ENCODE results near the gene NPTX2.
"Not testable (repeated sequence)": the region's sequence is repeated elsewhere in the genome, so short reads cannot be mapped to it uniquely, and the experiment has no call there.

NPTX2 gene, protein sequence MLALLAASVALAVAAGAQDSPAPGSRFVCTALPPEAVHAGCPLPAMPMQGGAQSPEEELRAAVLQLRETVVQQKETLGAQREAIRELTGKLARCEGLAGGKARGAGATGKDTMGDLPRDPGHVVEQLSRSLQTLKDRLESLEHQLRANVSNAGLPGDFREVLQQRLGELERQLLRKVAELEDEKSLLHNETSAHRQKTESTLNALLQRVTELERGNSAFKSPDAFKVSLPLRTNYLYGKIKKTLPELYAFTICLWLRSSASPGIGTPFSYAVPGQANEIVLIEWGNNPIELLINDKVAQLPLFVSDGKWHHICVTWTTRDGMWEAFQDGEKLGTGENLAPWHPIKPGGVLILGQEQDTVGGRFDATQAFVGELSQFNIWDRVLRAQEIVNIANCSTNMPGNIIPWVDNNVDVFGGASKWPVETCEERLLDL

DNA sequence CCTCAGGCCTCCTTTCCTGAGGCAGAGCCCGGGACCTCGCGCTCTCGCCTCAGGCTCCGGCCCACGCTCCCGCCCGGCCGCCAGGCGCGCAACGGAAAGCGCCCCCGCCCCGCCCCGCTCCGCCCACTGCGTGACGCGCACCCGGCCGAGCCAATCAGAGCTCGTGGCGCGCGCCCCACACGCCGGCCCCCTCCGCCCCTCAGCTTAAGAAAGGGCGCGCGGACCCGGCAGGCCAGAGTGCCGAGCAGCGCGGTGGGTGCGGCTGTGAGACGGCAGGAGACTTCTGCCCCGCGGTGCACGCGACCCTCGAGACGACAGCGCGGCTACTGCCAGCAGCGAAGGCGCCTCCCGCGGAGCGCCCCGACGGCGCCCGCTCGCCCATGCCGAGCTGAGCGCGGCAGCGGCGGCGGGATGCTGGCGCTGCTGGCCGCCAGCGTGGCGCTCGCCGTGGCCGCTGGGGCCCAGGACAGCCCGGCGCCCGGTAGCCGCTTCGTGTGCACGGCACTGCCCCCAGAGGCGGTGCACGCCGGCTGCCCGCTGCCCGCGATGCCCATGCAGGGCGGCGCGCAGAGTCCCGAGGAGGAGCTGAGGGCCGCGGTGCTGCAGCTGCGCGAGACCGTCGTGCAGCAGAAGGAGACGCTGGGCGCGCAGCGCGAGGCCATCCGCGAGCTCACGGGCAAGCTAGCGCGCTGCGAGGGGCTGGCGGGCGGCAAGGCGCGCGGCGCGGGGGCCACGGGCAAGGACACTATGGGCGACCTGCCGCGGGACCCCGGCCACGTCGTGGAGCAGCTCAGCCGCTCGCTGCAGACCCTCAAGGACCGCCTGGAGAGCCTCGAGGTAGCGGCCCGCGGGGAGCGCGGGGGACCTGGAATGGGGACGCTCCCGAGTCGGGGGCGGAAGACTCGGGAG lies at the start of gene NPTX2:
TSS of gene NPTX2 (plus strand) at position 235 of the 909 bp plus-strand sequence. CDS start at position 412, 177 bp downstream.
- no peak for DNase-seq (ENCODE audit: low read depth)

- DNase-seq (ENCODE audit: low read depth): no peak
Observed at GRCh38 chr7:98567991-98568390, 49.1 kb upstream of the NPTX2 start.

- no peak for DNase-seq (ENCODE audit: low read depth)
Observed at GRCh38 chr7:98568891-98569290, 48.2 kb upstream of the NPTX2 start.

GRCh38 chr7:98569691-98570337 lies 47.3 kb upstream of the NPTX2 start:
- no peak for DNase-seq (ENCODE audit: low read depth)

DNA sequence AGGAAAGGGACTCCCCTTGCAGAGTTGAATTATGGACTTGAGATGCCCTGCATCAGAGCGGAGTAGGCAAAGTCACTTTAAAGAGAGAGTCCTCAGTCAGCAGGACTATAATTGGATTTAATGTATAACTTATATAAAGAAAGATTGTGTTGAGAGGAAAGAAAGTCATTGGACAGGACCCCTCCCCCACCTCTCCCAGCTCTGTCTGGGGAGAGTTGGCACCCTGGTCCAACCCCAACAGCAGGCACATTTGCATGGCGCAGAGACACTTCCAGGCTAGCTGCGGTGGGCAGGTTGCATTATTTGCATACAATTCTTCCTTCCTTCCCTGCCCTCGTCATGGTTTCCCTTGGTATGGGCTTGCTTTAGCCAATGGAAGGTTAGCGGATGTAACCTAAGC lies 46.1 kb upstream of the NPTX2 start:
- DNase-seq (ENCODE audit: low read depth): no peak

- DNase-seq (ENCODE audit: low read depth): no peak
Observed at GRCh38 chr7:98571986-98572385, 45.1 kb upstream of the NPTX2 start.

DNA sequence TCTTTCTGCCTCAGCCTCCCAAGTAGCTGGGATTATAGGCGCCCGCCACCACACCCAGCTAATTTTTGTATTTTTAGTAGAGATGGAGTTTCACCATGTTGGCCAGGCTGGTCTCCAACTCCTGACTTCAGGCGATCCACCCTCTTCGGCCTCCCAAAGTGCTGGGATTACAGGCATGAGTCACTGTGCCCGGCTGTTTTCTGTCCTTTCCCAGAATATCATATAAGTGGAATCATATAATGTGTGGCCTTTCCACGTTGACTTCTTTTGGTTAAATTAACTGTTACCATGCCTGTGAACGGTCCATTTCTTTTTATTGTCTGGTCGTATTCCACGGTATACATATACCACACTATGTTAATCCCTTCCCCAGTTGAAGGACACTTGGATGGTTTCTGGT lies 44.4 kb upstream of the NPTX2 start:
- not testable (repeated sequence) for DNase-seq (ENCODE audit: low read depth)

GRCh38 chr7:98573816-98574215 lies 43.3 kb upstream of the NPTX2 start:
- DNase-seq (ENCODE audit: low read depth): no peak

GRCh38 chr7:98575878-98576277 lies 41.2 kb upstream of the NPTX2 start:
- no peak for DNase-seq (ENCODE audit: low read depth)

DNA sequence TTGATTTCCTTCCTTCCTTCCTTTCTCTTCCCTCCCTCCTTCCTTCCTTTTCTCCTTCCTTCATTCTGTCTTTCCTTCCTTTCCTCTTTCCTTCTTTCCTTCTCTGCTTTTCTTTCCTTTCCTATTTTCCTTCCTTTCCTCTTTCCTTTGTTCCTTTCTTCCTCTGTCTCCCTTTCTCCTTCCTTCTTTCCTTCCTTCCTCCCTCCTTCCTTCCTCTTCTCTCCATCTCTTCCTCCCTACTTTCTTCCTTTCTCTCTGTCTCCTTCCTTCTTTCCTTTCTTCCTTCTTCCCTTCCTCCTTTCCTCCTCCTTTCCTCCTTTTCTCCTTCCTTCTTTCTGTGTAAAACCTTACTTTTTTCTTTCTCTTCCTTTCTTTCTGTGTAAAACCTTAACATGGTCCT lies 32.3 kb upstream of the NPTX2 start:
- DNase-seq (ENCODE audit: low read depth): no peak

DNA sequence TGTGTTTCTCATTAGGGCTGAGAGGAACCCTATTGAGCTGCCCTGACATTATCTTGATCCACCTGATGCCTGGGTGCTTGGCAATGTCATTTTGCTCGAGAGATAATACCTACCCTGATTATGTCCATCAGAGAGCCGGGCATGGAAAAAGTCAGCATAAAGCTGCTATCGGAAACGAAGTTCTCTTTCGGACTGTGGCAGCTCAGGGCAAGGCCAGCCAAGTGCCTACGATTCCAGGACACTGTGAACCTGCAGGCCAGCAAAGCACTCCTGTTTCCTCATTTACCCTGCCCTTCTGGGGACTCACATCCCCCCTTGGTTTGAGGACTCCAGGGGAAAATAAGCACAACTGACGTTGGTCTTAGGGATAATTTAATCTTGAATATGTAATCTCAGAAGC lies 25.2 kb upstream of the NPTX2 start:
- DNase-seq (ENCODE audit: low read depth): no peak

DNA sequence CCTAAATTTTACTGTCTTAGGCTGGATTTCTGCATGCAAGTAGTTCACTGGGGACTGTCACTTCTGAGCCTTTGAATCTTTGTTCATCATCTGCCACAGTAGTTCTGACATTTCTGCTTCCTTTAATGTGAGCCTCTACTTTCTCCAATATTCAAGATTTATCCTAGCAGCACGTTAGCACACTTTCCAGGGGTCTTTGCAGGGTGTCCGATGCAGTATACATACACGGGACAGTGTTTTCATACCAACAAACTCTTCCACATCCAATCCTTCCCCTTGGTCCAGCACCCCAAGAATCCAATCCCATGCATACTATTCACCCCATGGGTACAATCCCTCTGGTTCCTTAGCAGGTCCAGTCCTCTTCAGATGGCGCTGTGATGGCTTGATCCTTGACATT lies 22.7 kb upstream of the NPTX2 start:
- no peak for DNase-seq (ENCODE audit: low read depth)

DNA sequence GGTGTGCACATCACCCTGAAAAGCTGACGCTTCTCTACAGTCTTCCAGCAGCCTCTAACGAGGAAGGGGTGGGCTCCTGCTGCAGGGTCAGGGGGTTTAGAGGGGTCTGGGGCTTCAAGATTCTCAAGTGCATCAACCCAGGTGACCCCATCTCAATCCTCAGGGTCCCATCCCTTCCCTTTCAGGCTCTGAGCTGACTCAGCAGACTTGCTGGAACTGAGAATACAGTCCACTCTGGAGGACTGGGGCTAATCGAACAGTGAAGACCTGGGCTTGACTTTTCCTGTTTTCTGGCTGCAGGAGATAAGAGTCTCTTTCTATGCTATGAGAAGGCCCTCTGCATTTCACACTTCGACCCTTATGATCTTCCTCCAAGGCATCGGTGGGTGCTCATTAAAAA lies 22.3 kb upstream of the NPTX2 start:
- no peak for DNase-seq (ENCODE audit: low read depth)

GRCh38 chr7:98598846-98599615 lies 18.1 kb upstream of the NPTX2 start:
- DNase-seq (ENCODE audit: low read depth): no peak

- DNase-seq (ENCODE audit: low read depth): no peak
Observed at GRCh38 chr7:98599886-98600285, 17.2 kb upstream of the NPTX2 start.

DNA sequence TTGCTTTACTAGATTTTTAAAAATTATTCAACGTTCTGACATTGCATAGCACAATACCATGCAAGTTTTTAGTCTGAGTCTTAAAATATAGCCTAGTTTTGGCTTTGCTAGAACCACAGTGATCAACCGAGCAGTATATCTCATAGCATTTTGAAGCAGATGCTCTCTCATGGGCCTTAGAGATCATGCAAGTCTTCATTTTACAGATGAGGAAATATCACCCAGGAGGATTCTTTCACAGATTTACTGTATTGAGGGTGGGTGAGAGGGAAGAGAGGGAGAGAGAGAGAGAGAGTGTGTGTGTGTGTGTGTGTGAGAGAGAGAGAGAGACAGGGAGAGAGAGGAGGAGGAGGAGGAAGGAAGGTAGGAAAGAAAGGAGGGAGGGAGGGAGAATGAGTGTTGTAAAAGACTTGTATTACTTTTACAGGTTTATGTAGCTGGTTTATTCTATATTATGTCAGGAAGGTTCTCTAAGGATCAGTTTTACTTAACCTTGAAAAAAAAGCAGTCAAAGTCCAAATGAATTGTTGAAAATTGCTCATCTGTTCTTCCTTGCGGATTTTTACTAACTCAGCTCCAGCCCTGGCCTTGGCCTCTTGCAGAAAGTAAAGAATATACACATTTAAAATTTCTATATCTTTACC lies 14.2 kb upstream of the NPTX2 start:
- DNase-seq (ENCODE audit: low read depth): no peak

DNA sequence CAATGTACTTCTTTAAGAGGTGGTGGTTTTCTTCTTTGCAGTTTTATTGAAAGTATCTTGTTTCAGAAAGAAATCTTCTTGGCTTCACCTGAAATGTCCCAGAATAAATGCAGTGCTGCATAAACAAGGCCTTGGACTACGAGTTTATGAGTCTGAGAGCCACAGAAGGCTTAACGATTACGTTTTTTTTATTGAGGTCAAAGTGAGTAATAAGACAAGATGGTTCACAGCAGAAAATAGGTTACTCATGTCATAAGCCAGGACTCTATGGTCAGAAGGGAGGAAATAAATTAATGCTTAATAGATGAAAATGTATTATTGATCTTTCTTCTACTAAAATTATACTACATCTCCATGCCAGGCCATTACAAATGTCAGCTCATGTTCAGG lies 13.7 kb upstream of the NPTX2 start:
- no peak for DNase-seq (ENCODE audit: low read depth)

DNA sequence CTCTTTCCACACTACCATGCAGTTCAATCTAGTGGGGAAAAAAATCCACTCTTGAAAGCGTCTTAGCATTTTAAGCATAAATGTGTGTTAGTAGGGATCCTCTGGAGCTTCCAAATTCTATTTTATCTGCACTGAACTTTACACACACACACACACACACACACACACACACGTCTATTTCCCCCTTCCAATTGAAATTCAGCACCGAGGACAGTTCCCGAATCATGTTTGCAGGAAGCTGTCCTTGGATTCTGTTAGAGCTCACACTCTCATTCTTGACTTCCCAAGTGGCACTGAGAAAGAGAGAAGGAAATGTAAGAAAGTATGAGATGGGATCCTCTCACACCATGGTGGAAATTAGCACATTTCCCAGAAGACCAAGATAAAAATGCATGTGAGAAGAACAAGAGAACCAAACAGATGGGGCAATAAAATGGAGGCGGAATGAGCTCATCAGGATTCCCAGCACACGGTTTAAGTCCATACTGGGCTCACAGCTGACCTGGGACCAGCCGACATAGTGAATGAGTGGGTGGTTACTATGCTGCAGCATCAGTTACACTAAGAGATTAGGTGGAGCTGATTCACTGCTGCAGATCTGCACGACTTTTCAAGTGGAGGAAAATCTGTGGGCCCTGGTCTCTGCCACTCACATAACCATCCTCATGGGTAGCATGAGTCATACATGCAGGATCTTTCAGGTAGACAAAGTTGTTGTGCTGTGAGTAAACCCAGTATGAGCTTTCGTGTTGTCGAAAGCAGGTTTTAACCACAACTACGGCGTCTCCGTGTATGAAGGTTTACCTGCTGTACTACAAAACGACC lies 3.3 kb upstream of the NPTX2 start:
- no peak for DNase-seq (ENCODE audit: low read depth)

DNA sequence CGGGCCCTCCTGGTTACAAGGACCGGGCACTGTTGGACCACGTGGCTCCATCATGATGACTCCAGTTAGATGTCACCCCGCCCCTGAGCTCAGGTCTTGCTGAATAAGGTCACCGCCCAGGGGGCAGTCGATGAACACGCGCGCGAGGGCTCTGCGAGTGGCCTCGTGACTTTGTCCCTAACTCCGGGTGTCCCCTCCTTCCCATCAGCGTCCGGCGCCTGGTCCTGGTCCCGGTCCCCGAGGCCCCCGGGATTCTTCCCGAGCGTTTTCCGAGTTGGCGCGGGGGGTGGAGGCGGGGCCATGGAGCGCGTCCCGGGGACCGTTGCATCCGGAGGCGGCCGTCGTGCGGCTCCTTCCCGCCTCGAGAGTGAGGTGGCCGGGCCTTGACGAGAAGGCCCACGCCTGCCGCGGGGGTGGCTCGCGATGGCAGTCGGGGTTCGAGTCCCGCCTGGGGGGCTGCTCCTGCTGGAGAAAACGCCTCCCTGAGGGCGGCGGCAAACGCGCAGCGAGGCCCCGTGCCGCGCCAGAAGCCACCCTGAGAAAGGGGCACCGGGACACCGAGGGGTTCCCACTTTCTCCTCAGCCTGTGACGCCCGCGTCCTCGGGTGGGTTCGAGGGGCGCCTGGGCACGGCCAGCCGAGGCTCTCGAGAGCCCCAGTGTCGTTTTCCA lies 569 bp upstream of the NPTX2 start:
- DNase-seq (ENCODE audit: low read depth): no peak

DNA sequence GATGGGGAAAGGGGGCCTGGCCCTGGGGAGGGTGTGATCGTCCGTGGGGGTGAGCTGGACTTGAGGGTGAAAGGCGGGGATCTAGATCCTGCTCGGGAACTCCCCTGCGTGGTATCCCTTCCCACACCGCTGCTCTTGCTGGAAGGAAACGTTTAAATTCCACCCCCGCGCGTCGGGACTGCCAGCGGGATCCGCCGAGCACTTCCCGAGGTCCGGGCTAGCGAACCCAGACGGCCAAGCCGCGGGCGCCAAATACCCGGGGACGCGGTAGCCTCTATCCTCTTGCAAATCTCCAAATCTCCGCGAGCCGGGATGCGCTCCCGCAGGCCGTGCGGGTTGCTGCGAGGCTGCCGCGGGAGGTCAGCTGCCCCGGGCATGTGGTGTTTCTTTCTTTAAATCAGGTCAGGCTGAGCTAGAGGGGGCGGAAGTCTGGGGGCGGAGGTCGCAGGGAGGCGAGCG lies 904 bp downstream of the NPTX2 start:
- DNase-seq (ENCODE audit: low read depth): no peak
